GM18951 (cell line): ENCODE data around the gene ARMC5.
A peak's percentile ranks its signal among the peaks of the same experiment; 100 is the strongest.
"Not testable (repeated sequence)": the region's sequence is repeated elsewhere in the genome, so short reads cannot be mapped to it uniquely, and the experiment has no call there.

Experiments used
- POLR2A ChIP-seq: IDR thresholded peaks from 4 replicates; pipeline ENCODE4 v1.6.1; 2011; ENCODE audit warnings: mild to moderate bottlenecking; ENCODE audit not compliant: insufficient read length, insufficient read depth; ENCODE audit errors: extremely low read depth
- in situ Hi-C: fragments of 300-500 bp; cut with MboI; formaldehyde crosslinking; loops from one replicate; pipeline ENCODE4 v1.12.0; 2022; ENCODE audit warnings: low sequenced_read_pairs, mixed read lengths, inconsistent platforms; ENCODE audit not compliant: unreplicated experiment

ARMC5 gene

GRCh38 chr16:31480851-31481536 lies 21.7 kb downstream of the ARMC5 start:
- in situ Hi-C loops: no loop called here

GRCh38 chr16:31483081-31483480 lies 23.8 kb downstream of the ARMC5 start, which contains the start of gene SLC5A2:
TSS of gene SLC5A2 (plus strand) at chr16:31483123. CDS start at chr16:31483137, 14 bp downstream.
- no peak for TF ChIP-seq POLR2A
- in situ Hi-C loops: no loop called here

More at GRCh38 chr16:31480851-31481536, 21.7 kb downstream of the ARMC5 start:
- TF ChIP-seq POLR2A: no peak

GRCh38 chr16:31484048-31484447 lies 24.7 kb downstream of the ARMC5 start:
- in situ Hi-C loops: not testable (repeated sequence)

GRCh38 chr16:31484491-31485171 lies 25.3 kb downstream of the ARMC5 start:
- TF ChIP-seq POLR2A: no peak
- in situ Hi-C loops: no loop called here

- TF ChIP-seq POLR2A: no peak
Observed at GRCh38 chr16:31485571-31485970, 26.3 kb downstream of the ARMC5 start.

GRCh38 chr16:31486045-31486444 lies 26.7 kb downstream of the ARMC5 start:
- in situ Hi-C loops: no loop called here
- TF ChIP-seq POLR2A: no peak

More at GRCh38 chr16:31485571-31485970, 26.3 kb downstream of the ARMC5 start:
- in situ Hi-C loops: no loop called here

- in situ Hi-C loops: no loop called here
Observed at GRCh38 chr16:31487071-31487719, 27.9 kb downstream of the ARMC5 start.

GRCh38 chr16:31487720-31488467 lies 28.6 kb downstream of the ARMC5 start:
- peak; percentile 19 for TF ChIP-seq POLR2A
- in situ Hi-C loops: no loop called here

More at GRCh38 chr16:31487071-31487719, 27.9 kb downstream of the ARMC5 start:
- TF ChIP-seq POLR2A: no peak

GRCh38 chr16:31488468-31489297 lies 29.4 kb downstream of the ARMC5 start:
- in situ Hi-C loops: no loop called here

GRCh38 chr16:31489298-31489564 lies 29.9 kb downstream of the ARMC5 start:
- no peak for TF ChIP-seq POLR2A
- in situ Hi-C loops: no loop called here

More at GRCh38 chr16:31488468-31489297, 29.4 kb downstream of the ARMC5 start:
- no peak for TF ChIP-seq POLR2A

GRCh38 chr16:31489616-31490584 lies 30.6 kb downstream of the ARMC5 start:
- no peak for TF ChIP-seq POLR2A
- in situ Hi-C loops: no loop called here
